GM18526 (cell line): ENCODE measurements around the gene PTGES3.
A peak's percentile ranks its signal among the peaks of the same experiment; 100 is the strongest.

Experiments
- POLR2A ChIP-seq: IDR thresholded peaks from 3 replicates; pipeline ENCODE4 v1.6.1; 2011; ENCODE audit not compliant: insufficient read length; ENCODE audit errors: extremely low read depth

PTGES3 gene

GRCh38 chr12:56679883-56680575 is 8.1 kb downstream of the PTGES3 start:
- TF ChIP-seq POLR2A: no peak

GRCh38 chr12:56678852-56679251 is 9.2 kb downstream of the PTGES3 start:
- TF ChIP-seq POLR2A: no peak

GRCh38 chr12:56677680-56678079 is 10.4 kb downstream of the PTGES3 start:
- TF ChIP-seq POLR2A: no peak

DNA sequence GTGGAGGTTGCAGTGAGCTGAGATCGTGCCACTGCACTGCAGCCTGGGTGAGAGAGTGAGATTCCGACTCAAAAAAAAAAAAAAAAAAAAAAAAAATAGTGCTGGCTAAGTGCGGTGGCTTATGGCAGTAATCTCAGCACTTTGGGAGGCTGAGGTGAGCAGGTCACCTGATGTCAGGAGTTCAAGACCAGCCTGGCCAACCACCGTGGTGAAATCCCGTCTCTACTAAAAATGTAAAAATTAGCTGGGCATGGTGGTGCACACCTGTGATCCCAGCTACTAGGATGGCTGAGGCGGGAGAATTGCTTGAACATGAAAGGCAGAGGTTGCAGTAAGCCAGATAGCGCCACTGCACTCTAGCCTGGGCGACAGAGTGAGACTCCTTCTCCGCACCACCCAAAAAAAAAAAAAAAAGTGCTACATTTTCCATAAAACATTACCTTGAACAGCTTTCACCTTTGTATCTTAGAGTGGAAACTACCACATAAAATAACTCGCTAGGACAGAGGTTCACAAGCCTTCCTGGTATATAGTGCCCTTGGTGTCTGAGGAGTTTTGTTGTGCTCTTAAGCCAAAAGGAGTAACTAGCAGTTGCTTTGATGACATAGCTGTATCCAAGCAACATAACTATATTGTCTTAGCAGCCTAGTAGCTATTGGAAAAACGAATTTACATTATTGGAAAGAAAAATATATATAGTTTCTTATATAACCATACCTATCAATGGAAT is 11.1 kb downstream of the PTGES3 start:
- no peak for TF ChIP-seq POLR2A

GRCh38 chr12:56671608-56672007 is 16.5 kb downstream of the PTGES3 start:
- no peak for TF ChIP-seq POLR2A

- no peak for TF ChIP-seq POLR2A
These were observed 17.2 kb downstream of the PTGES3 start for GRCh38 chr12:56670836-56671235.

DNA sequence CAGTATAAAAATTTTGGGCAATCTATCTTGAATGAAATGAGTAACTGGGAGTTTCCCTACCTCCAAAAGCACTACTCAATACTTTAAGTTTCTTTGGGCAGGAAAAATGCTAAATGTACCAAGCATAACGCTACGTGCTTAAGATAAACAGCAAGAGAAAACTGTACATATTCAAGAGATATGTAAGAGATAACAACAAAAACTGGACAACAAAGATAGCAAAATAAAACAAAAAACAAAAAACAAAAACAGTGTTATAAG is 20.0 kb downstream of the PTGES3 start:
- no peak for TF ChIP-seq POLR2A

DNA sequence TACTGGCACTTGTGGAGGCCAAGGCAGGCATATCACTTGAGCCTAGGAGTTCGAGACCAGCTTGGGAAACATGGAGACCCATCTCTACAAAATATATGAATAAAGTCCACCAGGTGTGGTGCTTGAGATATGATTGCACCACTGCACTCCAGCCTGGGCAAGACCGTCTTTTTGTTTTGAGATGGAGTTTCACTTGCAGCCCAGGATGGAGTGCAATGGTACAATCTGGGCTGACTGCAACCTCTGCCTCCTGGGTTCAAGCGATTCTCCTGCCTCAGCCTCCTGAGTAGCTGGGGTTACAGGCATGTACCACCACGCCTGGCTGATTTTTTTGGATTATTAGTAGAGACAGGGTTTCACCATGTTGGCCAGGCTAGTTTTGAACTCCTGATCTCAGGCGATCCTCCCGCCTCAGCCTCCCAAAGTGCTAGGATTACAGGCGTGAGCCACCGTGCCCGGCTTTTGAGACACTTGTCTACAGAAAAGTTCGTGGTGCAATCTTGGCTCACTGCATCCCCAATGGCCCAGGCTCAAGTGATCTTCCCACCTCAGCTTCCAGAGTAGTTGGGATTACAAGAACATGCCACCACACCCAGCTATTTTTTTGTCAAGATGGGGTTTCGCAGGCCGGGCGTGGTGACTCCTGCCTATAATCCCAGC is 26.0 kb downstream of the PTGES3 start:
- no peak for TF ChIP-seq POLR2A

DNA sequence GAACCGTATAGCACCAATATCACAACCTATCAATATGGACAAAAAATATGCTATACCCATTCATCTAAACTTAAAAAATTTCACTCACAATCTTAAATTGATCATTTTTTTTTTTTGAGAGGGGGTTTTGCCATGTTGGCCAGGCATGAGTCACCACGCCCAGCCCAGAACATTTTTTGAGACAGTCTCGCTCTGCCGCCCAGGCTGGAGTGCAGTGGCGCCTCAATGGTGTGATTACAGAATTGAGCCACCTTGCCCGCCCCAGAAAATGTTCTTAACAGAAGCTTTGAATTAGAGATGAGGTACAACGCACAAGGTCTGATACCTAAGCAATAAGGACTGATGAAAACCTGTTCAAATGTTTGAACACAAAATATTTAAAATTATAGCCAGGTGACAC is 26.5 kb downstream of the PTGES3 start:
- no peak for TF ChIP-seq POLR2A

- no peak for TF ChIP-seq POLR2A
These were observed 29.2 kb downstream of the PTGES3 start for GRCh38 chr12:56658921-56659320.

- no peak for TF ChIP-seq POLR2A
These were observed 30.4 kb downstream of the PTGES3 start for GRCh38 chr12:56657416-56658379.

DNA sequence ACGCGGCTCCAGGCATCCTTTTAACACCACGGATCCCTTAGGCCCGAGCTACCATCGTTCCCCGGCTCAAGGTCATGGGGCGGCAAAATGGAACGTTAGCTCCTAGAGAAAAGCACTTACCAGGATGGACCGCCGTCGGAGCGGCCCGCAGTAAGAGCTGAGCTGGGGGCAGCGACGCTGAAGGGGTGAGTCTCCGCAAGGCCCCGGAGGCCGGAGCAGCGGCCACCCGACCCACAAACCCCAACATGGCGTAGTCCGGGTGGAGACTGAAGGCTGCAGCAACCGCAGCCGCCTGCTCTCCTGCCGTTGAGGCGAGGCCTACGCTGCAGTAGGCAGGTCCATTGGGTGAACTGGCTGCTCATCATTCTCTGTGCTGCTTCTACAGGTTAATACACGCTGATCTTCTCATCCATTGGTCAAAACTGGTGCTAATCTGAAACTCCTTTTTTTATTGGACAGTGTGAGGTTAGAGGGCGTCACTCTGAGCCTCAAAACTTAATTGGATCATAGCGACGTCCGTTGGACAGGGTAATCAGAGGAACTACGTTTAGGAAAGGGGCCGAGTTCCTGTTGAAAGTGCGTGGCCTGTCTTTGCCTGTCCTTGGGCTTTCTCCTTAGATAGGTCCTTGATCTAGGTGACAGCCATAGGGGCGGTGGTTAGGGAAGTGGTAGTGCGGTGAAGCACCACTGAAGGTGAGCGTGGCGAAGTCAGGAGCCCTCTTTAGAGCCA is 42.2 kb downstream of the PTGES3 start, which contains the start of gene ATP5F1B:
TSS of gene ATP5F1B (minus strand) at position 268 of the 730 bp plus-strand sequence. CDS start at position 247, 21 bp downstream.
- TF ChIP-seq POLR2A: peak; percentile 98

- TF ChIP-seq POLR2A: no peak
These were observed 42.8 kb downstream of the PTGES3 start for GRCh38 chr12:56645201-56645716.

- no peak for TF ChIP-seq POLR2A
These were observed 43.4 kb downstream of the PTGES3 start for GRCh38 chr12:56644654-56645053.

- TF ChIP-seq POLR2A: no peak
These were observed 46.9 kb downstream of the PTGES3 start for GRCh38 chr12:56641219-56641618.

DNA sequence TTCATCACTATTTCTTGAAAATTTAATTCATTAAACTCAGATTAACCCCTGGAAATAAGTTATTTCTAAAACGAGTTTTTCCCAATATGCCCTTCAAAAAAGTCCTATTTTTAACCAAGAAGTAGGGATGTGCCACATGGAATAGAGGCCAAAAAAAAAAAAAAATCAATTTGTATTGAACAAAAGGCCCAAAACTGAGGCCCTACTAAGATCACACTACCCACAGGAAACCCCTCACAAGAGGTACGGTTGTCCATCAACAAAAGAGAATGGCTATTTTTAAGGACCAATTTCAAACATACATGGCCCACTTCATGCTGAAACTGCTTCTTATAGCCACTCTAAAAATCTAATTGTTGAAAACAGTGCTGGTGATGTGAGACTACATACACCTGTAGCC is 50.5 kb downstream of the PTGES3 start:
- TF ChIP-seq POLR2A: no peak
